Sigmoid colon (tissue), 7 donors: ENCODE data around the gene XPNPEP3. TPM values are rescaled to one million over a fixed set of nuclear protein-coding genes. Genes with fewer than 3 reads are reported as not detected.

Experiments used
- DNase-seq: peaks from one replicate; pipeline ENCODE4 v3.0.0-alpha.2; 2019
- H3K27ac ChIP-seq, 4 donors: fragments of 200-600 bp; sonication (generic); one replicate each; pipeline ENCODE4 v1.5.1; 2016 to 2019; ENCODE audit warnings: mild to moderate bottlenecking in 1 of 4
- H3K27me3 ChIP-seq, 3 donors: fragments of 200-600 bp; sonication (generic); one replicate each; pipeline ENCODE4 v1.5.1; 2019; ENCODE audit warnings: mild to moderate bottlenecking in 1 of 3
- H3K36me3 ChIP-seq, 4 donors: fragments of 200-600 bp; sonication (generic); one replicate each; pipeline ENCODE4 v1.5.1; 2016 to 2019
- H3K4me1 ChIP-seq, 4 donors: fragments of 200-600 bp; sonication (generic); one replicate each; pipeline ENCODE4 v1.5.1; 2017 to 2019
- H3K4me3 ChIP-seq, 4 donors: fragments of 200-600 bp; sonication (generic); one replicate each; pipeline ENCODE4 v1.5.1; 2017 to 2019; ENCODE audit warnings: mild to moderate bottlenecking in 2 of 4, moderate library complexity in 1 of 4
- H3K9me3 ChIP-seq, 4 donors: fragments of 200-600 bp in 3 of 4; sonication (generic) in 3 of 4; one replicate each; pipeline versions ENCODE4 v1.5.1 to v1.6.1; 2013 to 2019
- CTCF ChIP-seq, 4 experiments: fragments of 450-650 bp in 3 of 4; fragments of 200-600 bp in 1 of 4; IDR thresholded peaks; one replicate each; pipeline ENCODE4 v1.5.1; 2016 to 2019; ENCODE audit warnings: antibody characterized with exemption in 4 of 4, mild to moderate bottlenecking in 3 of 4, moderate library complexity in 2 of 4
- EP300 ChIP-seq, 4 donors: sonication (generic); formaldehyde crosslinking; IDR thresholded peaks; one replicate each; pipeline ENCODE4 v1.6.1; 2017; ENCODE audit warnings: antibody characterized with exemption in 4 of 4
- POLR2A ChIP-seq, 2 donors: fragments of 450-650 bp; IDR thresholded peaks; one replicate each; pipeline ENCODE4 v1.6.1; 2016; ENCODE audit warnings: antibody characterized with exemption in 2 of 2, mild to moderate bottlenecking in 2 of 2, moderate library complexity in 2 of 2
- POLR2AphosphoS5 ChIP-seq, 4 donors: sonication (generic); formaldehyde crosslinking; IDR thresholded peaks; one replicate each; pipeline ENCODE4 v1.6.1; 2017; ENCODE audit warnings: antibody characterized with exemption in 4 of 4
- WGBS, 2 donors: extraction: QIAGEN DNeasy Blood & Tissue Kit; methylation state at CpG; one replicate each; pipeline ENCODE4 v1.1.7; 2013; 5-methylcytosine and 5-hydroxymethylcytosine counted together
- intact Hi-C: fragments of 100-400 bp; cut with DNase I; formaldehyde crosslinking; loops from one replicate; pipeline ENCODE4 v1.15.1; 2023
- polyA plus RNA-seq, 3 donors: library from polyadenylated mRNA; stranded (reverse); fragments of 200-250 nt; gene quantifications; one replicate each; pipeline ENCODE4 v1.2.3, GENCODE V29; 2013
- total RNA-seq, 4 donors: library from RNA; depleted of rRNA; stranded (reverse); fragments of >200 nt; gene quantifications; one replicate each; pipeline ENCODE4 v1.1.0, GENCODE V29; 2016
- donor health status: healthy with polysubstance abuse.
- donor health status: Bipolar disorder and iron deficiency.
- donor health status: healthy.

XPNPEP3 gene
- total and polyA plus RNA-seq, 7 donors, result 3.9 to 13.6 (median 9.6) TPM

GRCh38 chr22:40826984-40827741 lies 29.8 kb upstream of the XPNPEP3 start:
- 66 to 81% methylated on average over 7 of the region's 7 CpGs for WGBS, 2 donors
- DNase-seq, result no peak
- Histone ChIP-seq H3K27me3 (no peaks in the 10 kb centered on the region), H3K36me3 (peaks cover 0 to 88% (median 26%) of the 10 kb centered on the region in 4 donors), H3K27ac (no peak overlapping the region), H3K9me3 (no peaks in the 10 kb centered on the region), H3K4me3 (no peak overlapping the region), H3K4me1 (no peaks in the 10 kb centered on the region)
- intact Hi-C loops, result no loop called here
- no peak for TF ChIP-seq CTCF (IDR thresholded peaks at IDR 0.05)
- no peak for TF ChIP-seq EP300 (IDR thresholded peaks at IDR 0.05)
- no peak for TF ChIP-seq POLR2A (IDR thresholded peaks at IDR 0.05)
- no peak for TF ChIP-seq POLR2AphosphoS5 (IDR thresholded peaks at IDR 0.05)

GRCh38 chr22:40829131-40829530 lies 27.8 kb upstream of the XPNPEP3 start:
- intact Hi-C loops, result no loop called here
- 85 to 90% methylated on average over 6 of the region's 6 CpGs for WGBS, 2 donors
- H3K9me3 ChIP-seq, result no peaks in the 10 kb centered on the region

DNA sequence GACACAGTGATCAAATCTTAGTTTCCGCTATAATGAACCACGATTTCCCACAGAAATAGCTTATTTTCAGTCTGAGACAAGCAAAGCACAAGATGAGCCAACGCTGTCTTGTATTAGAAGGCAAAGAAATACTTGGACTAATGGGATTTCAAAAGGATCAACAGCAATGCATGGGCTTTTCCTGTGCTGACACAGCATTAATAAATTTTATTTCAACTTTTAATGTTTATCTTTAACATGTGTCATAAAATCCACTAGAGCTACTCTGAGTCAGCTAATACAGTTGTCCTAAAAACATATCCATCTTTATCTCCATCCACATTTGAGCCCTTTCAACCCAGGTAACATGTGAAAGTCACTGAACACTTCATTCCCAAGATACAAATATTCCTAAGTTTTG lies 22.3 kb upstream of the XPNPEP3 start:
- intact Hi-C loops, result no loop called here
- Histone ChIP-seq H3K36me3 (peaks cover 14 to 99% (median 47%) of the 10 kb centered on the region in 4 donors), H3K9me3 (peaks cover 0 to 3% (median 0%) of the 10 kb centered on the region in 4 donors), H3K27me3 (no peaks in the 10 kb centered on the region), H3K4me3 (no peak overlapping the region), H3K4me1 (no peaks in the 10 kb centered on the region), H3K27ac (no peak overlapping the region)
- no peak for DNase-seq
- WGBS, 2 donors, result 97% methylated on average over 3 of the region's 3 CpGs
- TF ChIP-seq EP300 (IDR thresholded peaks at IDR 0.05) (no peak), CTCF (IDR thresholded peaks at IDR 0.05) (no peak), POLR2AphosphoS5 (IDR thresholded peaks at IDR 0.05) (no peak), POLR2A (IDR thresholded peaks at IDR 0.05) (no peak)

More at GRCh38 chr22:40829131-40829530, 27.8 kb upstream of the XPNPEP3 start:
- Histone ChIP-seq H3K36me3 (peaks cover 0 to 92% (median 34%) of the 10 kb centered on the region in 4 donors), H3K27me3 (no peaks in the 10 kb centered on the region), H3K27ac (no peak overlapping the region), H3K4me1 (no peaks in the 10 kb centered on the region), H3K4me3 (no peak overlapping the region)
- TF ChIP-seq CTCF (IDR thresholded peaks at IDR 0.05) (no peak), POLR2AphosphoS5 (IDR thresholded peaks at IDR 0.05) (no peak), POLR2A (IDR thresholded peaks at IDR 0.05) (no peak), EP300 (IDR thresholded peaks at IDR 0.05) (no peak)
- no peak for DNase-seq

DNA sequence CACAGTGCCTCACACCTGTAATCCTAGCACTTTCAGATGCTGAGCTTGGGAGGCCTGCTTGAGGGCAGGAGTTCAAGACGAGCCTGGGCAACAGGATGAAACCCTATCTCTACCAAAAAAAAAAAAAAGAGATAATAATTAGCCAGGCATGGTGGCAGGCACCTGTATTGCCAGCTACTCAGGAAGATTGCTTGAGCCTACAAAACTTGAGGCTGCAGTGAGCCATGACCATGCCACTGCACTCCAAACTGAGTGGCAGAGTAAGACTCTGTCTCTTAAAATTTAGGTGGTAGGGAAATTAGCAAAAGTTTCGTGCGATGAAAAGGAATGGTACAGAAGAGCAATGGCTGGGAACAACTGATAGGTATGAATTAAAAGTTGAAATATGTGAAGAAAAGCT lies 18.5 kb upstream of the XPNPEP3 start:
- no peak for DNase-seq
- intact Hi-C loops, result no loop called here
- Histone ChIP-seq H3K27ac (no peak overlapping the region), H3K4me3 (no peak overlapping the region), H3K9me3 (peaks cover 0 to 3% (median 0%) of the 10 kb centered on the region in 4 donors), H3K27me3 (no peaks in the 10 kb centered on the region), H3K36me3 (peaks cover 21 to 99% (median 42%) of the 10 kb centered on the region in 4 donors), H3K4me1 (peaks cover 0 to 15% (median 9%) of the 10 kb centered on the region in 4 donors)
- WGBS, 2 donors, result 71 to 83% methylated on average over 3 of the region's 3 CpGs
- TF ChIP-seq POLR2A (IDR thresholded peaks at IDR 0.05) (no peak), EP300 (IDR thresholded peaks at IDR 0.05) (no peak), CTCF (IDR thresholded peaks at IDR 0.05) (no peak), POLR2AphosphoS5 (IDR thresholded peaks at IDR 0.05) (no peak)
